HG03460 (cell line): Measurements from ENCODE around the gene TET3.

Source experiments
- ATAC-seq: cut with Tn5 transposase; IDR thresholded peaks from one replicate; pipeline ENCODE4 v1.9.1; 2021; ENCODE audit not compliant: unreplicated experiment

The TET3 gene

DNA sequence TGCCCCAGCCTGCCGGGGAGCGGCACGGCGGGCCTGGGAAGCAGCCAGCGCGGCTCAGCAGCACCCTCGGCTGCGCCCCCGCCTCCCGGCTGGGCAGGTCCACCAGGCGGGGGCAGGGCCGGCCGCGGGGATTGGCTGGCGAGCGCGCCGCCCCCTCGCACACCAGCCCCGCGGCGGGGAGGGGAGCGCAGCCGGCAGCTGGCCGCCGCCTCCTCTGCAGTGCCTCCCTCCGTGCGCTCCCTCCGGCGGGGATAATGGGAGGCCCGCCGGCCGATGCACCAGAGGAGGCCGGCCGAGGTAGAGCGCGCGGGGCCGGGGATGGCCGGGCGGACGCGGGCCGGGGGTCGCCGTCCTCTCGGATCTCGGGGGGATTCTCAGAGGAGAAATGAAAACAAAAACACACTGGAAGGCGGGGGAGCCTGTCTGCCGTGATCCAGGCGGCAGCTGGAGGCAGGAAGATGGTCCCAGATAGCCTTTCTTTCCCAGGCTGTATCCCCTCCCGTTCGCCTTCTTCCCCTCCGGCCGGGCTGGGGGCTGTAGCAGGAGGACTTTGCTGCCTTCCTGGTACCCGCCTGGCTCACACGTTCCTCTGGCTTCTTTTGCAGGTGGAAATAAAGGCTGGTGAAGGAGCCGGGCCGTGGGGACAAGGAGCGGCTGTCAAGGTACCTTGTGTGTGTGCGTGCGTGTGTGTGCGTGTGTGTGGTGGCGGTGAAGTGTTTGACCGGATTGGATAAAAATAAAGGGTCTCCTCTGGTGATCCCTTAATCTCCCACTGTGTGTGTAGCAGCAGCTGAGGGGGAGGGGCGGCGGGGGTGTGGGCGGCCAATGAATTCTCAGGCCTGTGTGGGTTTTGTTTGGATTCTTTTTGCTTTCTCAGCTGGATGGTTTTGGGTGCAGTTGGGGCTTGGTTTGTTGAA lies 18.1 kb downstream of the TET3 start:
- peak; percentile 92 for ATAC-seq

- ATAC-seq = no peak
These were observed 18.9 kb downstream of the TET3 start for GRCh38 chr2:74003494-74004211.

- ATAC-seq = no peak
These were observed 19.8 kb downstream of the TET3 start for GRCh38 chr2:74004212-74005182.

DNA sequence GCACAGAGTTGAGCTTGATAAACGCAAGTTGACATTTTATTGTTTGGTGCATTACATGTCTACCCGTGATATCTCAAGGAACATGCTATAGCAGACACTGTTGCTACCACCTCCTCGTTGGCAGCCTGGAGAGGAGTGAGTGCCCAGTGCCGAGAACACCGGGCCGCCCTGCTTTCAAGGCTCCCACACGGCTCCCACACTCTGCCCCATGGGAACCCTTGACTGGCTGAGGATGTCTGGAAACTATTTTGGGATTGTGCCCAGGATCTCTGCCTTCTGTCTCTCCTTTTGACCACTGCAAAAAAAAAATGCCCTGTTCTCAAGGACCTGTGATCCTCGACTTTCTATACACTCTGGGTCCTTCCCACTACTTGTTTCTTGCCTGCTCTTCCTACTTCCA lies 21.1 kb downstream of the TET3 start:
- ATAC-seq = no peak

DNA sequence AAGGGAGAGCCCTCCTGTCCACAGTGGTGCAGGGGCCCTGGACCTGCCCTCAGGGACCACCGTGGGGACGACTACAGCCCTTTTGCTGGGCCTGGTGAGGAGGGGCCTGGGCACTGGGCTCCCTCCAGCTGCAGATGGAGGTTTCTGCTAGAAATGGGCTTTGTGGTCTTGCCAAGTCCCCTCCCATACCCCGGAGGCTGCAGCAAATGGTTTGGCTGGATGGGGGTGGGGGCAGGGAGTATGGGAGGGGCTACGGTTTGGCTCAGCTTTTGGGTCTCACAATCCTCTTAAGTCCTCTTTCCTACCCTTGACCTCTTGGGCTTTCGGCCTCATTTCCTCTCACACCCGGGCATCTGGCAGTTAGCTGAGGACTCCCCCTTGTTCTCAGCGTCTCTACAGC lies 21.7 kb downstream of the TET3 start:
- ATAC-seq = no peak

- ATAC-seq = no peak
These were observed 22.4 kb downstream of the TET3 start for GRCh38 chr2:74007121-74007520.

- no peak for ATAC-seq
These were observed 23.0 kb downstream of the TET3 start for GRCh38 chr2:74007711-74008110.

GRCh38 chr2:74008761-74009395 lies 24.2 kb downstream of the TET3 start:
- no peak for ATAC-seq

GRCh38 chr2:74009577-74009976 lies 24.9 kb downstream of the TET3 start:
- ATAC-seq = no peak

DNA sequence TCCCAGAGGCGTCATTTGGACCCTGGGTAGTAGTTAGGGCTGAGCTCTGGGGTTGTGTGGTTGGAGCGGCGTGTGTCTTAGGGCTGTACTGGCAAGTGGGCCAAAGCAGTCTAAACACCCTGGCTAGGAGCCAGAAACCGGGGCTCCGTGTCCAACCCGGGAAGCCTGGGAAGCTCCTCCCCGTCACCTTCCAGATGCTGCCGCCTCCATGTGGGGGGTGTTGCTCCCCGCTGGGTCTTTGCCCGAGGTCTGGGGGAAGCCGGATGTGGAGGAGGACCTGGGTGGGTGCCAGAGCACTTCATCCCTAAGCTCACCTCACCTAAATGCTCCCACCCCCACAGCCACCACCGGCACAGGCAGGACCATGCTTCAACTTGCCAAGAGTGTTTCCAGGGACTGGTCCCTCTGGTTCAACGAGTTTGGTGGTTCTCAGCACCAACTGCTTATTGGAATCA lies 25.4 kb downstream of the TET3 start:
- ATAC-seq = no peak

- no peak for ATAC-seq
These were observed 26.5 kb downstream of the TET3 start for GRCh38 chr2:74011246-74011645.

GRCh38 chr2:74014813-74015212 lies 30.1 kb downstream of the TET3 start:
- no peak for ATAC-seq

DNA sequence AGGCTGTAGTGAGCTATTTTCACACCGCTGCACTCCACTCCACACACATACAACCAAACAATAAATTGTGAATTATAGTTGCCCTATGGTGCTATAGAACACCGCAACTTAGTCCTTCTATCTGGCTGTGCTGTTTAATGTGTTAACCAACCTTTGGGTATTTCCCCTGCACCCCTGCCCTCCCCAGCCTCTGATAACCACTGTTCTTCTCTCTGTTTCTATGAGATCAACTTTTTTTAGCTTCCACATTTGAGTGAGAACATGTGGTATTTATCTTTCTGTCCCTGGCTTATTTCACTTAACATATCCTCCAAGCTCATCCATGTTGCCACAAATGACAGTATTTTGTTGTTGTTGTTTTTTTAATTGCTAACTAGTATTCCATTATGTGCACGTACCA lies 32.5 kb downstream of the TET3 start:
- no peak for ATAC-seq

GRCh38 chr2:74019516-74019915 lies 34.8 kb downstream of the TET3 start:
- no peak for ATAC-seq

GRCh38 chr2:74020702-74021406 lies 36.1 kb downstream of the TET3 start:
- no peak for ATAC-seq

- ATAC-seq = no peak
These were observed 36.7 kb downstream of the TET3 start for GRCh38 chr2:74021407-74021755.

DNA sequence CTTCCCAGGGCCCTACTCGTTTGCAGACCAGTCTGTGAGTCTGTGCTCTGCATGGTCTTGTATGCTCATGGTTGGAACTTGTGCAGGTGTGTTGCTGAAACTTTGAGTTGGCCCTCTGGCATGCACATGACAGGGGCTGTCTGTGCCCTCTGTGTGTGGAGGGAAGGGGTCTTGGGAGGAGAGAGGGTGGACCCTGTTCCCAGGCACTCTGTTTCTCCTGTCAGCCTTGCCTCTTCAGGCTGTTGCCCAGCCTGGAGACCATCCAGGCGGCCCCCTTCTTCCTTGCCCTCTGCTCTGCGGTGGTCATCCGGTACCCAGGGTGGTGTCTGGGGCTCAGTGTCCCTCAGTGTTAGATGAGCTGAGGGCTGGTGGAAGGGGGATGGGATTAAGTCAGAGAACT lies 39.5 kb downstream of the TET3 start:
- ATAC-seq = no peak

- no peak for ATAC-seq
These were observed 41.4 kb downstream of the TET3 start for GRCh38 chr2:74025971-74026612.

GRCh38 chr2:74026687-74027241 lies 42.1 kb downstream of the TET3 start:
- no peak for ATAC-seq
